Amygdala (tissue), 56 donors: ENCODE results near the gene TTYH3.
"Not testable (repeated sequence)": the region's sequence is repeated elsewhere in the genome, so short reads cannot be mapped to it uniquely, and the experiment has no call there.

Experiments used
- DNase-seq, 56 donors: peaks; one replicate each; lab custom pipeline; 2025; lab: John Stamatoyannopoulos, UW

The TTYH3 gene

DNA sequence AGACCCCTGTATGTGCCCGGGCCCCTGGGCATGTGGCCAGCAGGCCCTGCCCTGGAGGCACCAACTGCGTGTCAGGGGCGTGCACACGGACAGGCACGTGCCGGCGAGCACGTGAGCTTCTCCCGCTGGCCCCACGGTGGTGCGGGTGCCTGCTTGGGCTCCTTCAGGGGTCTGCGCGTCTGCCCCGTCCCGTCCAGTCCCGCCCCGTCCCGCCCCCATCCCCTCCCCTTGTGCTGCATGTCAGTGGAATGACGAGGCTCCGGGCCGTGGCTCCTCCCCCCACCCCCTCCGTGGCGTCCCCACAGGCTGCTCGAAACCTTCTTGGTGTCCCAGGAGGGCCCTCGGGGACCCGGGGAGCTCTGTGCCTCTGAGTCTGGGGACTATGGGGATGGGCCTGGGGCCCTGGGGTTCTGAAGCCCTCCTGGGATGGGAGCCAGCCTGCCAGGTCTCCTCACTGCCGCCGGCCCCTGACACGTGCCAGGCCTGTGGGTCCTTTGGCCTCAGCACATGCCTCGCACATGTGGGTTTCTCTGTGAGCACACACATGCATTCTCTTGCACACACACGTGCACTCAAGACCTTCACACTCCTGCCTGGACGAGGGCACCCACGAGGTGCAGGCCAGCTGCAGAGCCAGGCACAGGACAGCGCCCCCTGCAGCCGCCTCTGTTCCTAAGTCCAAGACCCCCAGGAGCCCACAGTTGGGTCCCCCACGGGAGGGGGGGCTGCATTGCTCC is 28.7 kb downstream of the TTYH3 start:
- no peak for DNase-seq

DNA sequence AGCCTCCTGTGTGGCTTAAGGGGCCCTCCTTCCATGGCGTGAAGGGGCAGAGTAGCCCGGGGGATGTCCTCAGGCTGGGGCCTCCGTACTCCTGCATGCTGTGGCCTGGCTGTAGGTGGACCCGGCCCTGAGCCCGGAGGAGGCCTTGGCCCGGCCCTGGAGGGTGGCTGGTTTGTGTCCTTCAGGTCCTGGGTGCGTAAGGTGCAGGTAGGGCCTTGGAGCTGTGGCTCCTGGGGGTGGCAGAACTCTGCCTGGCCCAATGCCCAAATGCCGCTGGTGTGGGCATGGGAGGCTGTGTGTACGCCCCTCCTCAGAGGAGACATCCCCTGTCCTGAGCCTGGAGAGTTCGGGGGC is 29.3 kb downstream of the TTYH3 start:
- no peak for DNase-seq

DNA sequence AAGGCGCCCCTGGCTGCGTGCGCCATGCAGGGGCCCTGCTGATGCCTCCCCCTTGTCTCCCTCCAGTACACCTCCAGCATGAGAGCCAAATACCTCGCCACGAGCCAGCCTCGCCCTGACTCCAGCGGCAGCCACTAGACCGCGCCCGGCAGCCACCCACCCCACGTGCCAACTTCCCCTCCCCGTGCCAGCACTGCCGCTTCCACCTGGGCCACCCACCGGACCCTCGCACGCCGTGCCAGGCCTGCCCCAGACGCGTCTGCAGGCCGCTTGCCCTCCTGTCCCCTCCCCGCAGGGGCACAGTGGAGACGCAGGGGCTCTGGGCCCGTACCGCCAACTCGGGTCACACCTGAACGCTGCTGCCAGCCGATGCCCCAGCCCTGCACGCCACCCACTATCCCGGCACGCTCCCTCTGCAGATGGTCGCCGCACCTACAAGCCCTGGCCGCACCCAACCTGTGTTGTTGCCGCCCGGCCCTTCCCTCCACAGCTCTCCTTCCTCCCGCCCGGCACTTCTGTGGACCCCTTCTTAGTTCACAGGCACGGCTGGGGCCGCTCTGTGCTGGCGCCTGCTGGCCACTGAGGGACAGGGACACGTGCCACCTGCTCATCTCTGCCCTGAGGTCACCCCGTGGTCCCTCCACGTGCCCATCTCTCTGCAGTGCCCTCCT is 30.0 kb downstream of the TTYH3 start:
- DNase-seq, result no peak

DNA sequence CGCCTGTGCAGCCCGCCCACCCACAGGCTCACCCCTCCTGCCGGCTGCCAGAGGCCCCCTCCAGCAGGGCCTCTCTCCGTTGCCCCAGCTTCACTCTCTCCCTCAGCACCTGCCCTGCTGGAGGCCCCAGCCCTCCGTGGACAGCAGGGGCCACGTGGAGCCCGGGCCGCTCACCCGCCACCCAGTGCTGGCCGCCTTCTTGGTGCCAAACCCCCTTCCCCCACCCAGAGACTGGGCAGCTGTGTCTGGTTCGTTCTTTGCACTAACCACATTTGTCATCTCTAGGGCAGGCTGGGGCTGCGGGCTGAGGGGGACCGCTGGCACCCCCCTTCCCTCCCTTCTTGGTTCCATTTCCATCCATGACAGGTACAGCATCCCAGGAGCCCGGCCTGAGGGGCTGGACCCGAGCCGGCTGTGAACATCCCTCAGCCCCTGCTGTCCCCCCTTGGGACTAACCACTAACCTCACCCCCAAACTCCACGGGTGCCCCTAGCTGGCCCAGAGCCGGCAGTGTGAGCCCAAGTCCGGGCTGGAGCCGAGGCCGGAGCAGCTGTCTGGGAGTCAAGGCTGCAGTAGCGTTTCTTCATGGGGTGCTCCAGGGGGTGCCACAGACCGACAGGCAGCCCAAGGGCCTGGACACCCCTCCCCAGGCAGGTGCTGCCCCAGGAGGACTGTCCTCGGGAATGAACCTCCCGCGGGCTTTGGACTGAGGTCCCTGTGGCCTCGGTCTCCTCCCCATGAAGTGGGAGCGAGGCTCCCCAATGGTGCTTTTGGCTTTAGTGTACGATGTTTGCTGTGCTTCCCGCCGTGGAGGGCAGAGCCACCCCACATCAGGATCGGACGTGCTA is 30.7 kb downstream of the TTYH3 start:
- no peak for DNase-seq

DNA sequence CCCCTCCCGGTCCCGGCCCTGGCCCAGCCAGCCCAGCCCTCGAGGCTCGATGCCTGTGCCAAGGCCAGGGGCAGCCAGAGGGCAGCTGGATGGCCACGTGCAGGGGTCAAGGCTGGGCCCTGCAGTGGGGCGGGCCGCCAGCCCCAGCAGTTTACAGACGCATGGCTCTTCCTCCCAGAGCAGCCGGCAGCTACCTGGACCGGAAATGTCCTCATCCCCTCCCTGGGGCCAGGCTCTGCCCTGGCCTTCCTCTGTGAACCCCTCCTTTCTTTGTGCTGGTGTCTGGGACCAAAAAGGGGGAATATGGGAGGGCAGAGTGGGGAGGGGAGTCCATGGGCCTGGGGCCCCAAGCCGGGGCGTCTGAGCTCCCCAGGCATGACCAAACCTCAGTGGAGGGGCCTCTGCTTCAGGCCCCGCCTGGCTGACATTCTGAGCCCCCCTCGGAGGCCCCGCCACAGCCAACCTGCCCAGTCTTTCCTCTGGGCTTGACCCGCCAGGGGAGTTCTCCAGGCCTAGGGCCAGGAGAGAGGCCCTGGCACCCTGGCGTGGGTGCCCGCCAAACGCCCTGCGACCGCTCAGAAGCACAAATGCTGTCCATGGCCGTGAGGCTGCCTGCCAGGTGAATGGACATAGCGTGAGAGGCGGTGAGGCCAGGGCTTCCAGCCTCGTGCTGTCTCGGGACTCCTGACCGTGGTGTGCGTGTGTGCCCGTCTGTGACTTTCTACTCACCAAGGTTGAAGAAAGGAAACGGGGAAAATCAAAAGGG is 31.5 kb downstream of the TTYH3 start:
- DNase-seq, result peak in 9 of 56 donors; percentile 19 to 66 (median 42)

DNA sequence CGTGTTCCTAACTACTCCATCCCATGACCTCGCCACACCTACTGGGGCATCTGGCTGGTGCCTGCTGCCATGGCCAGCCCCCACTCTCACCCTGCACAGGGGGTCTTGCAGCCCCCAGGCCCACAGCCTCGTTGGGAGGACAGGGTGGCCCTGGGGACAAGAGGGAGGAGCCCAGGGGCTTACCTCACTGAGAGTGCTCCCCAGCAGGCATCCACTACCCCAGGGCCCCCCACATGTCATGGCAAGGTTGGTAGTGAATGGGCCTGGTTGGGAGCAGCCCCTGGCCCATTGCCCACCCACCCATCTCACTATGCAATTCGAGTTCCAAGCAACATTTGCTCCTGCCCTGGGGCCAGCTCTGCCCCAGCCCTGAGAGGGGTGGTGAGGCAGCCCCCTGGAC is 32.2 kb downstream of the TTYH3 start:
- no peak for DNase-seq

DNA sequence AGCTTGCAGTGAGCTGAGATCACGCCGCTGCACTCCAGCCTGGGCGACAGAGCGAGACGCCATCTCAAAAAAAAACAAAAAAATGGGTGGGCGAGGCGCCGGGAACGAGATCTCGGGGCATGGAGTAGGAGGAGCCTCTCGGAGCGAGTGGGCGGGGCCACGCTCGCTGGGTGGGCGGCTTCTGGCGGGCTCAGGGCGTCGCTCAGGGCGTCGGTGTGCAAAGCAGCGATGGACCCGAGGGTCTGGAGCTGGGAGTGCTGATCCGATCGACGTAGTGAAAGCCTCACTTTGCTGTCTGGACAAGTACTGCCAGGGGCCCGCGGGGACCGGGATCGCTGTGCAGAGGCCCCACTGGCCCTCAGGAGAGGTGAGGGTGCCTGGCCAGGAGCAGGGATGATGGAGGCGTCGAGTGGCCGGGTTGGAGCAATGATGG is 33.6 kb downstream of the TTYH3 start:
- no peak for DNase-seq

DNA sequence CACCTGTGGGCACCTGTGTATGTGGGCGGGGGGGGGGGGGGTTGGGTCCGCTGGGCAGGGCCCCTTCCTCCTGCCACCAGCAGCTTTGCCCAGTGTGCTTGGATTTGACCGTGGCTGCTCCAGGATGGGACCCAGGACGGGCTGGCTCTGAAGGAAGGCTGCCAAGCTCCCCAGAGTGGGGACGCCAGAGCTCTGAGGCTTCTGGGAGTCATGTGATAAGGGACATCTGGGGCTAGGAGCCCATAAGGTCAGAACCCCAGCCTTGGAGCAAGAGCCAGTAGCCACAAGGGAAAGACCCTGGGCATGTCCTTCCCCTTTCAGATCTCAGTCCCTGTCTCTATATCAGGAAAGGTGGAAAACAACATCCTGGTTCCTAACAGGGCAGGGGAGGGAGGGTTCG is 34.4 kb downstream of the TTYH3 start:
- no peak for DNase-seq

DNA sequence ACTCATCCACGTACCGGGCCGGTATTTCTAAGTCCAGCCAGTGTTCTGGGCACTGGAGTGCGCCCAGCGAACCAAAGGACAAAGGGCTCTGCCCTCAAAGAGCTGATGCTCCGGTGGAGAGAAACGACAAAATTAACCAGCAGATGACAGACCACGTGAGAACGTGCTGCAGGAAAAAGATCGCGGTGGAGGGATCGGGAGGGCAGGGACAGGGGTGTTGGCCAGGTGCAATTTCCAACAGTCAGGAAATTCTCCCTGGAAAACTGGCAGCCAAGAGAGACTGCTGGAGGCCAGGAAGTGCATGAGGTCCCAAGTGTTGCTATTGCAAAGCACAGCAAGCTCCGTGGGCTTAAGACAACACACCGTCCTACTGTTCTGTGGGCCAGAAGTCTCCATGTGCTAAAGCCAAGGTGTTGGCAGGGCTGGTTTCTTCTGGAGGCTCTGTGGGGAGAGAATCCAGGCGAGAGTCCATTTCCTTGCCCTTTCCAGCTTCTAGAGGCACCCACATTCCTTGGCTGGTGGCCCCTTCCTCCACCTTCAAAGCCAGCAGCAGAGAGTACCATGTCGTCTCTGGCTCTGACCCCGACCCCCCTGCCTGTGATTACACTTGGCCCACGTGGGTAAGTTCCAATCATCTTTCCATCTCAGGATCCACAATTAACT is 34.9 kb downstream of the TTYH3 start:
- no peak for DNase-seq

DNA sequence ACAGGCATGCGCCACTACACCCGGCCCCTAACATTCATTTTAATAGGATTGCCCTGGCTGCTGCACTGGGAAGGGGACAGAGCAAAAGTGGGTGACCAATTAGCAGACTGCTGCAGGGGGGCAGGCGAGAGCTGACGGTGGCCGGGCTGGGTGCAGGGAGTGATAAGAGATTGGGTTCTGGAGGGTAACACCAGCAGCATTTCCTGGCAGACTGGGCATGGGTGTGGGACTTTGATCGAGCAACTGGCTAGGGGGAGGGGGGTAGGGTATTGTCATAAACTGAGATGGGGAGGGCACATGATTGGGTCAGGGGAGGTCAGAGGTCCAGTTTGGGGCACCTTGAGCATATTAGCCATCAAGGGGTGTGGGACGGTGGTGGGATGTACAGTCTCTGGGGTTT is 36.1 kb downstream of the TTYH3 start:
- no peak for DNase-seq

DNA sequence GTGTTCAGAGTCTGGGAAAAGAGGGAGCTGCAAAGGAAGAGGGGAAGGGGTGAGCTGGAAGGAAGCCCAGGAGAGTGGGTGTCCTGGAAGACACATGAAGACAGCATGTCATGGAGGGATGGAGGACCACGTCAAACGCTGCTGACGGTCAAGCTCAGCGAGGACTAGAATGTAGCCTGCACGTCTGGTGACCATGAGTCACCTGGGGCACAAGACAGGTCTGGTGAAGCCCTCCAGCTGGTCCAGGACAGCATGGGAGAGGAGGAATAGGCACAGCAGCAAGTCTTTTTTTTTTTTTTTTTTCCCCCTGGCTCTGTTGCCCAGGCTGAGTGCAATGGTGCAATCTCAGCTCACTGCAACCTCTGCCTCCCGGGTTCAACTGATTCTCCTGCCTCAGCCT is 36.6 kb downstream of the TTYH3 start:
- DNase-seq, result no peak

DNA sequence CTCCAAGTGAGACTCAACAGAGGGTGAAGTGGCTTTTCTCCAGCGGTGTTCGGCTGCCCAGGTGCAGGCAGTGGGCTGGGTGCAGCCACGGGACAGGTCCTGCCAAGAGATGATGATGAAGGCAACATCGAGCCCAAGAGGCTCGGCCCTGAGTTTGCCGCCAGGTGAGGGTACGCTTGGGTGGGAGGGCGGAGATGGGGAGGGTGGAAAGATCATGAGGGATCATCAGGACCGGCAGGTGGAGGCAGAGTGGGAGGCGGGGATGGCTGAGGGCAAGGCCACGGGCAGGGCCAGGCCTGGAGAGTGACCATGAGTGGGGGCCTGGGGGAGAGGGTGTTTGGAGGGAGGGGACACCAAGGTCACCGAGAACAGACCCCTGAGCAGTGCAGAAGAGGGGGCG is 38.4 kb downstream of the TTYH3 start:
- DNase-seq, result no peak

DNA sequence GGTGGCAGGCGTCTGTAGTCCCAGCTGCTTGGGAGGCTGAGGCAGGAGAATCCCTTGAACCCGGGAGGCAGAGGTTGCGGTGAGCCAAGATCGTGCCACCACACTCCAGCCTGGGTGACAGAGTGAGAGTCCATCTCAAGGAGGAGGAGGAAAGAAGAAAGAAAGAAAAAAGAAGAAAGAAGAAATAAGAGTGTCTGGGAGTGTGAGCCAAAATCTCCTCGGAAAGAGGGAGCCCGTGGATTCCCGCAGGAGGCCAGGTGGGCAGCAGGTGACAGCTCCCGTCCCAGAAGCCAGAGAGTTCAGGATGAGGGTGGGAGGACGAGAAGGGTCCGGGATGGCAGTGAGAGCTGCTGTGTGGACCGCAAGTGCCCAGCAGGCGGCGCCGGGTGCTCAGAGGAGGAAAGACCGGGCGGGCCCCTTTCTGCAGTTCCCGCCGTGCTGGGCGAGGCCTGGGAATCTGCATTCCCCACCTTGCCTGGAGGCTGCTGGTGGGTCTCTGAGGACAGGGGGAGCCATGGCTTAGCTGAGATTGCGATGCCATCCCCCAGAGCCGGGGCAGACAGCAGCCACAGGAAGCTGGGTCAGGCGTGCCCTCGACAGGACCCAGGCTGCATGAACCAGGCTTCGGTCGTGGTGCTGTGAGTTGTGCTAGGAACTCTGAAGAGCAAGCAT is 39.1 kb downstream of the TTYH3 start:
- peak in 28 of 56 donors; percentile 16 to 74 (median 40) for DNase-seq

DNA sequence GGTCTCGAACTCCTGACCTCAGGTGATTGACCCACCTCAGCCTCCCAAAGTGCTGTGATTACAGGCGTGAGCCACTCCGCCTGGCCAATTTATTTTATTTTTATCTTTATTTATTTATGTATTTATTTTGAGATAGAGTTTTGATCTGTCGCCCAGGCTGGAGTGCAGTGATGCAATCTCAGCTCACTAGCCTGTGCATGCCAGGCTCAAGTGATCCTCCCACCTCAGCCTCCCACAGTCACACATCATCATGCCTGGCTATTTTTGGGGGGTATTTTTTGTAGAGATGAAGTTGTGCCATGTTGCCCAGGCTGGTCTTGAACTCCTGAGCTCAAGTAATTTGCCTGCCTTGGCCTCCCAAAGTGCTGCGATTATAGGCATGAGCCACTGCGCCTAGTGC is 41.4 kb downstream of the TTYH3 start:
- DNase-seq, result not testable (repeated sequence)

DNA sequence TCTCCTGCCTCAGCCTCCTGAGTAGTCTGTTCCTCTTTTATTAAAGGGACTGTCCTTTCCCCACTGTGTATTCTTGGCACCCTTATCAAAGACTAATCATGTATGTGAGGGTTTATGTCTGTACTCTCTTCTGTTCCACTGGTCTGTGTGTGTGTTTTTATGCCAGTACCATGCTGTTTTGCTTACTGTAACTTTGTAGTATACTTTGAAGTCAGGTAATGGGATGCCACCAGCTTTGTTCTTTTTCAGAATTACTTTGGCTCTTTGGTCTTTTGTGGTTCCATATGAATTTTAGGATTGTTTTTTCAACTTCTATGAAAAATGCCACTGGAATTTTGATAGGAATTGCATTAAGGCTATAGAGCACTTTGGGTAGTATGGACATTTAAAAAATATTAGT is 42.1 kb downstream of the TTYH3 start:
- no peak for DNase-seq

DNA sequence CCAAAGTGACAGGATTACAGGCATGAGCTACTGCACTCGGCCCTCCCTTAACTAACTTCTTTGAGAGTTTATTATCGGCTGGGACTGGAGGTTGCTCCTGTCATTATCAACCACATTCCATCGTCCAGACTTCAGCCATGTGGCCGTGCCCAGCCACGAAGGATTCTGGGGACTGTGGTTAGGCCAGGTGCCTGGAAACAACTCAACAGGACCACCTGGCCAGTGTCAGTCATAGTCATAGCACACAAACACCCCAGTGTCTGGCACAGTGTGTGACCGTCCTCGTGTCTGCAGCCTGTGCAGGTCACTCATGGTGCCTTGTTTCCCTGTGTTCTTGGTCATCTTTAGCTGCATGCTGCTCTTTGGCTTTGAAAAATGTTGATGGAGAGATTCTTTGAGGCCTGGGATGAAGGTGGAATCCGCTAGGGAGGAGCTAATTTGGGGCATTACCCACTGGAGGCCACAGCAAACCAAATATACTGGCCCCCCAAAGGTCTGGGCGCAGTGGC is 43.5 kb downstream of the TTYH3 start:
- DNase-seq, result no peak

DNA sequence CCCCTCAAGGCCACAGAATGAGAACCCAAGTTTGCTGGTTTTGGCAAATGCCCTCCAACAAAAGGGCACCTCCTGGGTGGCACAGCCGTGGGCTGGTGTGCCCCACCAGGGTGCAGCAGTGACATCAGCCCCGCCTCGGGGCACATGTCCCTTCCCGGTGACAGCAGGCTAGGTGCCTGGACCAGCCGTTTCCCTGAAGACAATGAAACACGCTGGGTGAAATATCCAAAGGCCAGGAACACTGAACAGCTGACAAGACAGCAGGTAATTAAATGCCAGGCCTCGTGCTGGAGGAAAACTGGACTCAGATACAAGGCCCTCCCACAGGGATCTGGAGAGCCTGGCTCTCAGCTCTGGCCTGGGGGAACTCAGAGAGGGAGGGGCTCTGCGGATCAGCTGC is 44.8 kb downstream of the TTYH3 start:
- DNase-seq, result not testable (repeated sequence)

DNA sequence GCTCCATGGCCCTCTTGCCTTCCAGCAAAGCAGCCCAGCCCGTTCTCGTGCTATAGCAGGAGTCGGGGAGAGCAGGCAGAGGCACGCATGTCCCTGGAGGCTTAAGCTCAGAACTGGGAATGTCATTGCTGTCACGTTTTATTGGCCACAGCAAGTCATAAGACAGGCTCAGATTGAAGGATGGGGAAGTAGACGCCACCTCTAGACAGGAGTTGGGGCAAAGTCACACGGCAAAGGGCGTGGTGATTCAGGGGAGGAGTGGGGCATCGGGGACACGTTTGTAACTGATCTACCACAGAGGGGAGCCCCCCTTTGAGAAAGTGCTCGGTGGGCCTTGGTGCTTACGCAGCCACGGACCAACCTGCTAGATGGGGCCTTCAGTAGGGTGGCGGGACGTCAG is 46.7 kb downstream of the TTYH3 start:
- not testable (repeated sequence) for DNase-seq
